SKM-1 (cell line): ENCODE results near the gene EXOG.
"Not testable (repeated sequence)": the region's sequence is repeated elsewhere in the genome, so short reads cannot be mapped to it uniquely, and the experiment has no call there.

Experiments
- DNase-seq: peaks from one replicate; lab custom pipeline; 2025; ENCODE audit not compliant: unreplicated experiment; lab: John Stamatoyannopoulos, UW

EXOG gene

DNA sequence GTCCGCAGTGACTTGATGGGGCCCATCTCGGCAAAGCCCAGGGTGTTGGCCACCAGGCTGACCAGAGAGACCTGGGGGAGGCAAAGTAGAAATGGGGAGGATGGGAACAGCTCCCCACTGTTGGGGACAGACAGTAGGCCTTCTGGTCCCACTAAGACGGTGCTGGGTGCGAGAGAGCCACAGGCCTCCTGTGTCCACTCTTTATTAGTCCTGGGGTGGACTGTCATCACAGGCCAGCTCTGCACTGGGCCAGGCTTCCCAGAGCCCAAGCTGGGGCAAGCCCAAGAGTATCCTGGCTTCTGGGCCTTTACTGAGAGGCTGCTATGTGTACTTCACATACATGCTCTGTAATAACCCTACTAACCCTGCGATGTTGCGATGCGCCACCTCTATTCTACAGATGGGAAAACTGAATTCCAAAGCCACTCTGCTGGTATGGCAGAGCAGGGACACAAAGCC, 66.4 kb downstream of the EXOG start:
- no peak for DNase-seq

DNA sequence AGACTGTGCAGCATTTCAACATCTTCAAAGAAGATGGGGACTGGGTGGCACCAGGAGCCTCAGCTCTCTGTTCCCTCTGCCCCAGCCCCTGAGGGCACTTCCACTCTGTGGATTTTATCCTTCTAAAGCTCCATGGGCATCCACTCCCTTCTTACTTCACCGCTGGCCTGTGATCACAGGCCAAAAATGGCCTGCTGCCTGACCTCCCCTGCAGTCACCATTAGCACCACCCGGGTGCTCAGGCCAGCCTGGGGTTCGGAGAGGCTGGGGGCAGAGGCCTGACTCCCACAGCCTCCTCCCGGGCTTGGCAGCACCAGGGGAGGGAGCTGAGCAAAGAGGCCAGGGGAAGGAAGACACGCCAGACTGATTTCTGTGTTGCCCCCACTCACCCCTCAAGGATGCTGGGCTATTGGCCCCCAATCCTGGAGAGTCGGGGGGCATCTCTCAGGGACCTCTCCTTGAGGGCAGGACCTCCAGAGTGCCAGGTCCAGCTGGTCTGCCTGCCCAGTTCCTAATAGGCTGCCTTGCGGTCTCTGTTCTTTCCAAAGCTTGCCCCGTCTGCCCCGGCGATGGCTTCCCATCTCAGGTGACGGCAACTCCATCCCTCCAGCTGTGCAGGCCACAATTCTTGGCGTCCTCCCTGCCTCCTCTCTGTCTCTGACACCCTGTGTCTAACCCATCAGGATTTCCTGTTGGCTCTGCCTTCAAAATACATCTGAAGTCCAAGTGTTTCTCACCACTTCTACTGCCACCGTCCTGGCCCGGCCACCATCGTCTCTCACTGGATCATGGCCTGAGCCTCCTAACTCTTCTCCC, 67.1 kb downstream of the EXOG start:
- DNase-seq = no peak

DNA sequence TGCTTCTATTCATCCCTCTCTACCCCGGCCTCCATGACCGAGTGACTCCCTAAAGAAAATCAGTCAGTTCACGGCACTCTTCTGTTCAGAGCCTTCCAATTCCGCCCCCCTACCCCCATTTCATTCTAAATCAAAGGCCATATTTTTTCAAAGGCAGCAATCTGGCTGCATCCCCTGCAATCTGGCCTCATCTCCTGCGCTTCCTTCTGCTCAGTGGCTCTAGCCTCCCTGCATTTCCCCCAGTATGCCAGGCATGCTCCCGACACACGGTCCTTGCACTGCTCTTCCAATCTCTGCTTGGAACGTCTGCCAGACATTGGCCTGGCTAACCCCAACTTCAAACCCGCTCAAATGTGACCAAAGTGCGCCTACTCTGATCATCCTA, 67.7 kb downstream of the EXOG start:
- DNase-seq = no peak

DNA sequence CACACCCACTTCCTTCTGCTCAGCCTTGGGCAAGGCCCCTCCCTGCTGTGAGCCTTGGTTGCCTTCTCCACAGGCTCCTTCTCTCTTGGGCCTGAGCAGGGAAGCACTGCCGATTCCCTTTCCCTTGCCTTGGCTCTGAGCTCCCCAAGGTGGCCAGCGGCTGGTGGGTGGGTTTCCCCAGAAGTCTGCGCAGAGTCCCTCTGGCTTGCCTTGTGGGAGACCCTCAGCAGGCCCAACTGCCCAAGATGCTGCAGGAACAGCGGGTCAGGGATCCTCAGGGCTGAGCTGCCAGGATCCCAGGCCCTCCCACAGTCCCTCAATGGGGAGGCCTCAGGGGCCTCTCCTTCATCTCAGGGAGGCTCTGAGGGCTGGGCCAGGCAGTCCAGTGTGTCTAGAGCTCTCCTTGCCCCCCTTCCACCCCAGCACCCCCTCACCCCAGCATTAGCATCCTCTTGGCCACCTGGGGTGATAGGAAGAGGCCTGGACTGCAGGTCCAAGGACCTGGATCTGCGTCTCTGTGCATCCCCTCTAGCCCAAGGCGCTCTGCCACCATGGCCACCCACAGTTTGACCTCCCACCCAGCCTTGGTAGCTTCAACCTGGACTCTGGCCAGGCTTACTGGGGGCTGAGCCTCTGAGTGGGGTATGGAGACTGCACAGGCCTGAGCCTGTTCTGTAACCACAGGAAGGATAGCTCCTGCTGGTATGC, 68.6 kb downstream of the EXOG start:
- no peak for DNase-seq

DNA sequence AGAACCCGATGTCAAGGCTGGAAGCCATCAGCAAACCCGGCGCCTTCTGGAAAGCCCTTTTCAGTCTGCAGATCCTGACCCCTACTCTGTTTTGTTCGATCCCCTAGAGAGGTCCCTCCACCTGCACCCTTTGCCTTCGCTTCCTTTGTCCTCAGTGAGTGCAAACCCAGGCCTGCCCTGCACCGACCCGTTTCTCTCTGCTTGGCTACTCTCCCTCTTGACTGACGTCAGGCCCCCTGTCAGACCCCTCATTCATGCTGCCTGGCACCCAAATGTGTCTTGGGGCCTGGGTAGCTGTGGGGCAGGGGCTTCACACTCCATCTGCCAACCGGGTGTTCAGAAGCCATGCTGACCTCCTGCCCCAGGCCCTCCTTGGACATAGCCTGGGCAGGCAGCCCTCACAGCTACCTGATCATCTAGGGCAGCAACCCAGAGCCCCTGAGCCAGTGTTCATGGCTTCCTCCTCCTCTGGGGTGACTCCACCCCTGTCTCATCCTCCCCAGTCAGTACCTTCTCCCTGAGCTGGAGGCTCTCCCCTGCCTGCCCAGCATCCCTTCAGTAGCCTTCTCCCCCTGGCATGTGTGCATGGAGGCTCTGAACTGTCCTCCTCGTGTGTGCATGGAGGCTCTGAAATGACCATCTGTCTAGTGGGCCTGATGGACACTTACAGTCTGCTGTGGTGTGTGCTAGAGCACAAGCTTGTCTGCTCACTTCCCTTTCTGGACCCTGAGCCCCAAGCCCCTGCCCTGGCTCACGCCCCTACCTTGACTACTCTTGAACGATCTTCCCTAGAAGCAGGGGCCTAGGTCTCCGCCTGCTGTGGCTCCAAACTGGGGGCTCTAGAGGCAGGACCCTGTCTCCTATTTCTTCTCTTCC, 69.4 kb downstream of the EXOG start:
- DNase-seq = no peak

DNA sequence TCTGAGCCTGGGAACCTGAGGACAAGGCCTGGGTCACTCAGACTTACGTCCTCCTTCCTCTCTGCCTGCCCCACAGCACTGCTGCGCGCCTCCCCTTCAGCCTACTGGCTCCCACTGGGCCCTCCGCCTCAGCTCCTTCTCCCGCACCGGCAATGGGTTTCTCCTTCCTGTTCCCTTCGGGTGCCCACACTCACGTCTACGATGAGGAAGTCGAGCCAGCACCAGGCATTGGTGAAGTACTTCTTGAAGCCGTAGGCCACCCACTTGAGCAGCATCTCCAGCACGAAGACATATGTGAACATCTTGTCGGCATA, 70.0 kb downstream of the EXOG start:
- no peak for DNase-seq

DNA sequence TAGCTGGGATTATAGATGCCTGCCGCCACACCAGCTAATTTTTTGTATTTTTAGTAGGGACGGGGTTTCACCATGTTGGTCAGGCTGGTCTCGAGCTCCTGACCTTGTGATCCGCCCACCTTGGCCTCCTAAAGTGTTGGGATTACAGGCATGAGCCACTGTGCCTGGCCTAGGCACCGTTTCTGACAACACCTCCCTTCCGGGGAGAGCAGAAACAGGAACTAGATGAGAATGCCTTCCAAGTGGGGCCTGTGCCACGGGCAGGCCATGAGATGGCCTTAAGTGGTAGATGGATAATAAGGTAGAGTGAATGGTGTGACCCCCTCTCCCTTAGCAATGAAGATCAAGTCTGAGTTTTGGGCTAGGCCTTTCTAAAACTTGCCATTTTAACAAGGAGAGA, 70.7 kb downstream of the EXOG start:
- not testable (repeated sequence) for DNase-seq

DNA sequence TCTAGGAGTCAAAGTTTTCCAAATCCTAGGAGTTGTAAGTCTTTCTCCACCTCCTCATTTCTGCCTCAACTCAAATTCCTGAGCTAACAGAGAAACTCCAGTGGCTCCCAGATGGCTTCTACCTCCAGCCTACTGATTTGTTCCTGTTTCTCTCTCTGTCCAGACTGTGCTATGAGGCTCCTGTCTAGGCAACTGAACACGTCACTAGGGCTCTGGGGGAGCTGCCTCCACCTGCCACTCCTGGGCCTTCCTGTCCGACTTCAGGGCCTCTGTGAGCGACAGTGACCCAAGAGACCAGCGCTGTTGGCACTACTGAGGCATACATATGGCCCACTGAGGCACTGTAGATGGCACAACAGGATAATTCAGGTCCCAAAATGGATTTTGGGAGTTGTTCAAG, 71.4 kb downstream of the EXOG start:
- DNase-seq = no peak

DNA sequence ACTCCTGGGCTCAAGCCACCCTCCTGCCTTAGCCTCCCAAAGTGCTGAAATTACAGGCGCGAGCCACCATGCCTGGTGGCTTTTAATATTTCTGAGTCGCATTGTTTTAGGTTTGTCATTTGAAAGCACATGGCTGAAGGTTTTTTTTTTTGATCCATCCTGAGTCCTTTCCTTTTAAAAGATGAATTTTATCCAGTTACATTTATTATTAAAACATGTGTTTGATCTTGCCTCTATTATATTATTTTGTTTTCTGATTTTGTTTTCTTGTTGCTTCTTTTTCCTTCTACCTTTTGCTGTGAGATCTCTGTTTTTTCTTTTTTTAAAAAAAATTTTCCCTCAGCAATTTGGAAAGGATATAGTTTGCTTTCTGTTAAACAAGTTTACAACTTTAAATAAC, 77.0 kb downstream of the EXOG start:
- DNase-seq = no peak

DNA sequence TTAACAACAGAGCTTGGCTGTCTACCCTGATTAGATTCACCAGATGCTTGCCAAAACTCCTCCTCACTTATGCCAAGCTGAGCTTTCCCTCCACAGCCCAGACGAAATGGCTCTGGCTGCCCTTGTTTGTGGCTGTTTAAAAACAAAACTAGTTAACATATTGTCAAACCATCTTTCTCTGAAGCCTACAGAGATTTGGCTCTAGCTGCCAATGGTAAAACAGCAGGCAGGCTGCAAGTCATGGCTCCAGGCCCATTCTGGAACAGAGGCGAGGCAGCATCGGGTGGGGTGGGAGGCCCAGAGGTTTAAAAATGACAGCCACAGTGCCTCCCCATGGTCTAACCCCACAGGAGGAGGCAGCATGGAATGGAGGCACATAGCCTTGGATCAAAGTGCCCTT, 77.4 kb downstream of the EXOG start:
- DNase-seq = no peak

DNA sequence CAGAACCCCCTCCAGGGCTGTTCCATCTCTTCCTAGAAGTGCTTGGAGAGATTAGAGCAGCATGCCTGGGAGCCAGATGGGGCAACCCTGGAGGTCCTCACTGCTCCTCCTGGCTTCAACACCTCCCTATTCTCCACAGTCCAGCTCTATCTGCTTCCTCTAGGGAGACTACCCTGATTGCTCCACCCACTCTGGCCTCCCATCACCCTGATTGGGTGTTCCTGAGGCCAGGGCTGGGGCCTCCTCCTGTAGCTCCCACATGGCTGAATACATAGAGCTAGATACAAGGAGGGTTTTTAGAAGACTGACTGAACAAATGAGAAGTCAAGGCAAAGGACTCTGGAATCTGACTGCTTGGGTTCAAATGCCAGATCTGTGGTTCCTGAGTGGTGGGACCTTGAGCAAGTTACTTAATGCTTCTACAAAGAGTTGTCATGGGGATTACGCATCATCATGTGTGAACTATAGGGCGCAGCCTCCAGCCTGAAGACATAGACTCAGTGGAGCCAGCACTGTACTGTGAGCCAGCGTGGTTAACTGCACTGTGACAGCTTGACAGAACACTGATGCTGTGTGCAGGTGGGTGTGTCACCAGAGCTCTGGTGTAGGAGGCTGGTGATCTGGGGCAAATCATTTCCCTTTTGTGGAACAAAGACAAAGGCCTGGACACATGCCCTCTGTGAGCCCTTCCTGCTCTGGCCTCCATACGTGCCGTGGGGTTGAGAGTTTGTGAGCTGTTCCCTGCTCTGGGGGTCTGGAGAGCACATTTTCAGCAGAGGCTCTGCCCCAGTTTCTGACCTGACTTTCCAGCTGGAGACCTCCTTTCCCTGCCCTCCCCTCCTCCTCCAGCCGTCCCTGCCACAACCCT, 78.5 kb downstream of the EXOG start:
- DNase-seq = no peak

DNA sequence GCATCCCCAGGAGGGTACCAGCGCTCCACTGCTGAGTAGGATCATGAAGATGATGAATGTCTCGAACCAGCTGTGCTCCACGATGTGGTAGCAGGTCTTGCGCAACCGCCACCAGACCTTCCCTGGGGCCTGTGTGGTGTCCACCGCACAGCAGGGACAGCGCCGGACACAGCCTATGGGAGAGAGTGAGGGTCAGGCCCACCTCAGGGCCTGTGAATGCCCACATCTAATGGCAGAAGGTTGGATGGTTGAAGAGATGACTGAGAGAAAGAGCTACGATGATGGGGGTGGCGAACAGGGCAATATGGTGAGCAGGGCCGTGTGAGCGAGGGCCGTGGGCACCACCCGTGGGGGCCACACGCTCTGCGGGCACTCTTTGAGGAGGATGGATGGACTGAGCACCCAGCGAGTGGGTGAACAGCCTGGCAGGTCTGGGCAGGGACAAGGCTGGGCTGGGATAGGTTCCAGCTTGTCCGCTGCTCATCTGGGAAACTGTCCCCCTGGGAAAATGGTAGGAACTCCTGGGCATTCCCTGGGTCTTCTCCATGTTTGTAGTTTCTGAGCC, 79.2 kb downstream of the EXOG start:
- no peak for DNase-seq
